ENCODE results near the gene EVI5. TPM values are rescaled to one million over a fixed set of nuclear protein-coding genes. Genes with fewer than 3 reads are reported as not detected.

The EVI5 gene
- total and polyA plus RNA-seq, 2 donors (not counting 1 experiment from before 2014, with no cell fraction given), result 1.5 to 36.3 TPM

GRCh38 chr1:92834617-92835016 is 49.7 kb upstream of the EVI5 start:
- POLR2A ChIA-PET, result no interaction called here
- Histone ChIP-seq H3K36me3 (replicated peaks in 1 of 2; ENCODE audit: control extremely low read depth in 1 of 2, control insufficient read depth in 1 of 2, extremely low read depth in 1 of 2, insufficient read depth in 2 of 2, low read length in 1 of 2) (peaks cover 5 to 60% of the 10 kb centered on the region in 2 experiments), H3K4me1 (ENCODE audit: control insufficient read depth in 2 of 2, insufficient read depth in 2 of 2, low read length in 2 of 2) (peaks cover 28 to 30% of the 10 kb centered on the region in 2 donors), H3K9ac (ENCODE audit: low read length) (peak overlapping the region; percentile 0), H3K4me2 (replicated peaks; ENCODE audit: low read depth, low read length, poor library complexity, severe bottlenecking) (peak overlapping the region; percentile 87), H3K4me3 (ENCODE audit: control extremely low read depth in 1 of 5, extremely low read depth in 1 of 5, insufficient read depth in 1 of 5, low read depth in 2 of 5, low read length in 4 of 5) (peak overlapping the region in 1 of 5 experiments; percentile 4), H4K20me1 (ENCODE audit: control insufficient read depth, insufficient read depth, low read length, poor library complexity, severe bottlenecking) (peaks cover 42% of the 10 kb centered on the region), H3K27ac (ENCODE audit: low read length in 2 of 2) (peak overlapping the region; percentile 13 to 96), H2AFZ (ENCODE audit: insufficient read depth, low read depth, low read length, poor library complexity, severe bottlenecking) (no peak overlapping the region), H3K27me3 (replicated peaks in 1 of 4; ENCODE audit: control extremely low read depth in 1 of 4, control insufficient read depth in 3 of 4, insufficient read depth in 4 of 4, low read length in 3 of 4) (no peaks in the 10 kb centered on the region), H3K79me2 (ENCODE audit: control insufficient read depth, insufficient read depth, low read length) (peaks cover 65% of the 10 kb centered on the region), H3K9me3 (ENCODE audit: control extremely low read depth in 1 of 3, control insufficient read depth in 2 of 3, insufficient read depth in 1 of 3, low read length in 2 of 3) (no peaks in the 10 kb centered on the region)
- H3K9me3 Mint-ChIP-seq (ENCODE audit: insufficient read depth), result no peaks in the 10 kb centered on the region
- DNase-seq, result no peak
- no peaks in the 10 kb centered on the region for H3K27me3 Mint-ChIP-seq
- CTCF ChIA-PET, result interaction anchor here (0.6 to 1.4 kb wide), 2 partner anchors 11 to 132 kb away, joined by 3 to 5 read pairs; no protein-coding TSS in a partner anchor
- peak overlapping the region; percentile 100 for H3K4me3 Mint-ChIP-seq
- no peak for ATAC-seq (ENCODE audit: low read depth)
- H3K27ac Mint-ChIP-seq, result peak overlapping the region; percentile 56
- H3K4me1 Mint-ChIP-seq, result peaks cover 67% of the 10 kb centered on the region
- WGBS (ENCODE audit: insufficient coverage), result 70% methylated on average over 5 of the region's 5 CpGs
- intact Hi-C loops (cut with micrococcal nuclease), result loop anchor here (5.0 to 10.0 kb wide), 2 partner anchors 537 to 1070 kb away; partner anchors contain the start of genes GCLM, GLMN and RPAP2
- TF ChIP-seq CTCF (IDR thresholded peaks at IDR 0.05) (no peak), EZH2 (IDR thresholded peaks at IDR 0.05; ENCODE audit: borderline replicate concordance, insufficient read depth, low read depth, low read length, poor library complexity, severe bottlenecking) (no peak)

GRCh38 chr1:92833840-92834239 is 48.9 kb upstream of the EVI5 start:
- Mint-ChIP-seq H3K4me1 (peaks cover 63% of the 10 kb centered on the region), H3K27ac (peak overlapping the region; percentile 56), H3K4me3 (peak overlapping the region; percentile 100), H3K9me3 (ENCODE audit: insufficient read depth) (no peaks in the 10 kb centered on the region), H3K27me3 (no peaks in the 10 kb centered on the region)
- peak overlapping the region in 2 of 5 experiments; percentile 4 to 6 for H3K4me3 ChIP-seq (ENCODE audit: control extremely low read depth in 1 of 5, extremely low read depth in 1 of 5, insufficient read depth in 1 of 5, low read depth in 2 of 5, low read length in 4 of 5)
- H3K79me2 ChIP-seq (ENCODE audit: control insufficient read depth, insufficient read depth, low read length), result peaks cover 61% of the 10 kb centered on the region
- 65% methylated on average over 5 of the region's 5 CpGs for WGBS (ENCODE audit: insufficient coverage)
- ATAC-seq (ENCODE audit: low read depth) (no peak), DNase-seq (no peak)
- peak overlapping the region; percentile 24 to 96 for H3K27ac ChIP-seq (ENCODE audit: low read length in 2 of 2)
- ChIA-PET POLR2A (no interaction called here), CTCF (interaction anchor here (1.4 kb wide), 1 partner anchor 133 kb away, joined by 3 read pairs; no protein-coding TSS in a partner anchor)
- peak overlapping the region; percentile 99 for H3K9ac ChIP-seq (ENCODE audit: low read length)
- peaks cover 28 to 30% of the 10 kb centered on the region in 2 donors for H3K4me1 ChIP-seq (ENCODE audit: control insufficient read depth in 2 of 2, insufficient read depth in 2 of 2, low read length in 2 of 2)
- TF ChIP-seq EZH2 (IDR thresholded peaks at IDR 0.05; ENCODE audit: borderline replicate concordance, insufficient read depth, low read depth, low read length, poor library complexity, severe bottlenecking) (no peak), CTCF (IDR thresholded peaks at IDR 0.05) (no peak)
- intact Hi-C loops (cut with micrococcal nuclease), result loop anchor here (2.0 to 10.0 kb wide), 3 partner anchors 245 to 1071 kb away; partner anchors contain the start of genes GCLM, GLMN, MTF2 and RPAP2
- H3K4me2 ChIP-seq (replicated peaks; ENCODE audit: low read depth, low read length, poor library complexity, severe bottlenecking), result peak overlapping the region; percentile 87
- no peaks in the 10 kb centered on the region for H3K27me3 ChIP-seq (replicated peaks in 1 of 4; ENCODE audit: control extremely low read depth in 1 of 4, control insufficient read depth in 3 of 4, insufficient read depth in 4 of 4, low read length in 3 of 4)
- peaks cover 36% of the 10 kb centered on the region for H4K20me1 ChIP-seq (ENCODE audit: control insufficient read depth, insufficient read depth, low read length, poor library complexity, severe bottlenecking)
- peaks cover 4 to 54% of the 10 kb centered on the region in 2 experiments for H3K36me3 ChIP-seq (replicated peaks in 1 of 2; ENCODE audit: control extremely low read depth in 1 of 2, control insufficient read depth in 1 of 2, extremely low read depth in 1 of 2, insufficient read depth in 2 of 2, low read length in 1 of 2)
- H3K9me3 ChIP-seq (ENCODE audit: control extremely low read depth in 1 of 3, control insufficient read depth in 2 of 3, insufficient read depth in 1 of 3, low read length in 2 of 3), result no peaks in the 10 kb centered on the region
- H2AFZ ChIP-seq (ENCODE audit: insufficient read depth, low read depth, low read length, poor library complexity, severe bottlenecking), result no peak overlapping the region

All from B cell (primary cell).